Central memory CD8-positive, alpha-beta T cell (primary cell): ENCODE measurements around the gene EXD3.

Experiments used
- ATAC-seq: fragments of 150-1000 bp; cut with Tn5 transposase; replicated peaks from 2 replicates; pipeline ENCODE4 v1.10.0; 2022; ENCODE audit warnings: mild to moderate bottlenecking, moderate FRiP score, moderate number of reproducible peaks; ENCODE audit not compliant: poor library complexity, severe bottlenecking; ENCODE audit errors: extremely low read depth
- DNase-seq, 2 donors: peaks; one replicate each; pipeline ENCODE4 v3.0.0; 2021; ENCODE audit warnings: low spot score in 2 of 2
- H3K27ac Mint-ChIP-seq: one replicate; pipeline ENCODE4 v1.8.0; 2022; ENCODE audit warnings: low read depth, mild to moderate bottlenecking, moderate library complexity, mixed read lengths
- H3K27me3 Mint-ChIP-seq: one replicate; pipeline ENCODE4 v1.8.0; 2022; ENCODE audit warnings: mixed read lengths
- H3K36me3 Mint-ChIP-seq: one replicate; pipeline ENCODE4 v1.8.0; 2022; ENCODE audit warnings: mild to moderate bottlenecking, moderate library complexity, mixed read lengths; ENCODE audit not compliant: insufficient read depth
- H3K4me1 Mint-ChIP-seq: one replicate; pipeline ENCODE4 v1.8.0; 2022; ENCODE audit warnings: mixed read lengths
- H3K4me3 Mint-ChIP-seq: one replicate; pipeline ENCODE4 v1.8.0; 2022; ENCODE audit warnings: mild to moderate bottlenecking, moderate library complexity, mixed read lengths
- H3K9me3 Mint-ChIP-seq: one replicate; pipeline ENCODE4 v1.8.0; 2022; ENCODE audit warnings: mixed read lengths

EXD3 gene

DNA sequence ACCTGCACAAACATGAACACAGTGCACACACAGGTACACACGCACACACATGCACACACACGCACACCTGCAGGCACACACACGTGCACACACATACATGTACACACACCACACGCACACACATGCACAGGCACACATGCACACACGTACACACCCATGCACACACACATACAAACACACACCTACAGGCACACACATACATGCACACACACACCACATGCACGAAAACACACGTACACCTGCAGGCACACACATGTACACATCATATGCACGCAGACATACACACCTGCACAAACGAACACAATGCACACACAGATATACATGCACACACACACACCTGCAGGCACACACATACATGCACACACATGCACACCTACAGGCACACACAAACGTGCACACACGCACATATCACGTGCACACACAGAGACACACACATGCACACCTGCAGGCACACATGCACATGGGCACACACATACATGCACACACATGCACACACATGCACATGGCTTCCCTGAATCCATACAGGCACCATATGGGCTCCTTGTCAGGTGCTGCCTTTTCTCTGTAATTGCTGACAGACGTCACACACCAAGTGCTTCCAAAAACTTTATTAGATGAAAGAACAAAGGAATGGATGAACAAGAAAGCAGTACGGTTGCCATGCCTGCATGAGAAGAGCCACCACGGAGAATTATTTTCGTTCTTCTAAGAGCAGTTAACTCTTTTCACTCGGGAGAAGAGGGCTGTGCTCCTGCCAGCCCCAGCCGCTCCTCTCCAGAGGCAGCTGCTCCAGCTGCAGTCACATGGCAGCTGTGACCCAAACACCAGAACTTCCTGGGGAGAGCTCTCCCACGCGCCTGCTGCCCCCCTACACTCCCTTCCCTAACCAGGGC is 57.2 kb downstream of the EXD3 start:
- no peak for DNase-seq
- H3K36me3 Mint-ChIP-seq: no peaks in the 10 kb centered on the region
- H3K9me3 Mint-ChIP-seq: no peaks in the 10 kb centered on the region
- no peak overlapping the region for H3K27ac Mint-ChIP-seq
- no peaks in the 10 kb centered on the region for H3K4me1 Mint-ChIP-seq
- no peaks in the 10 kb centered on the region for H3K27me3 Mint-ChIP-seq
- no peak for ATAC-seq
- no peak overlapping the region for H3K4me3 Mint-ChIP-seq

DNA sequence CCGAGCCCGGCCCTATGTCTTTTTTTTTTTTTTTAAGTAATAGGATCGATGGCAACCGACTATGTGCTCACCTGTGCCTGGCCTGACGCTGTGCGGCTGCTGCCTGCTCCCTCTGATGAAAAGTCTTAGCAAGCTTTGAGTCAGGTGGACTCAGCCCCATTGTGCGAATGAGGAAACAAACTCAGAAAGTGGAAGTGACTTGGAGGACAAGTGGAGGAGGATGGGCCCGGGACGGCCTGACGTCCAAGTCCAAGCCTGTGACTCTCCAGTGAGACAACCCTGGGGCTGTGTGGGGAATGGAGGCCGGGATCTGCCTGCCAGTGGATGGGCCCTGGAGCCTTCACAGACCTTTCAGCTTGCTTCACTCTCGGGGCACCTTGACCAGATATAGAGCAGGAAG is 57.9 kb downstream of the EXD3 start:
- ATAC-seq (no peak), DNase-seq (no peak)
- Mint-ChIP-seq H3K27me3 (no peaks in the 10 kb centered on the region), H3K4me1 (no peaks in the 10 kb centered on the region), H3K27ac (no peak overlapping the region), H3K9me3 (no peaks in the 10 kb centered on the region), H3K36me3 (no peaks in the 10 kb centered on the region), H3K4me3 (no peak overlapping the region)

DNA sequence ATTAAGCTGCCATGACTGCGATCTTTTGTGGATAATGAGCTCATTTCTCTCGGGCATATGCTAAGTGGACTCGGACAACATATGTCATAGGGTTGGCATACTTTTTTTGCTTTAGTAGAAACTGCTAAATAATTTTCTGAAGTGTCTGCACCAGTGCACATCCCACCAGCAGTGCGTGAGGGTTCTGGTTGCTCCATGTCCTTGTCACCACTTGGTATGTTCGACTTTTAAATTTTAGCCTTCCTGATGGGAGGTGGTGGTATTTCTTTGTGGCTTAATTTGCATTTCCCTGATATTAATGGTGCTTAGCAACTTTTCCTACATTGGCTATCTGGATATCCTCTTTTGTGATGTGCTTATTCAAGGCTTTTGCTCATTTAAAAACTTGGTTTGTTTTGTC is 63.1 kb downstream of the EXD3 start:
- Mint-ChIP-seq H3K27me3 (no peaks in the 10 kb centered on the region), H3K9me3 (peaks cover 11% of the 10 kb centered on the region), H3K36me3 (peaks cover 5% of the 10 kb centered on the region), H3K4me3 (no peak overlapping the region), H3K4me1 (no peaks in the 10 kb centered on the region), H3K27ac (no peak overlapping the region)
- ATAC-seq (no peak), DNase-seq (no peak)

DNA sequence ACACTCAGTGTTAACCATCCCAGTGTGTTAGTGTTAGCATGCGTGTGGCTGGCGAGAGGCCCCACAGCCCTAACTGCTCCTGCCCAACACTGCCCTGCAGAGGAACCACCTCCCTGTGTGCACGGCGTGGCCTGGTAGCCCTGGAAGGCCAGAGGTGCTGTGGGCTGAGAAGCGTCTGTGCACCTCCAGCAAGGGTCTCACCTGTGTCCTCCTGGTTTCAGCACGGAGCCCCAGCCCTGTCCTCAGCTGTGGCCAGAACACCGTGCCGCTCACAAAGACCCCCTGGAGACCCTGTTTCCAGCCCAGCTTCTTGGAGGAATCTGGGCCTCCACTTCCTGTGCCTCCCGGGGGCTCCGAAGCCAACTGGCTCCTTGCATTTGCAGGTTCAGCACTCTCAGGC is 64.8 kb downstream of the EXD3 start:
- no peak for DNase-seq
- Mint-ChIP-seq H3K27me3 (no peaks in the 10 kb centered on the region), H3K4me3 (no peak overlapping the region), H3K9me3 (peaks cover 11% of the 10 kb centered on the region), H3K4me1 (no peaks in the 10 kb centered on the region), H3K27ac (no peak overlapping the region), H3K36me3 (peaks cover 5% of the 10 kb centered on the region)
- no peak for ATAC-seq

DNA sequence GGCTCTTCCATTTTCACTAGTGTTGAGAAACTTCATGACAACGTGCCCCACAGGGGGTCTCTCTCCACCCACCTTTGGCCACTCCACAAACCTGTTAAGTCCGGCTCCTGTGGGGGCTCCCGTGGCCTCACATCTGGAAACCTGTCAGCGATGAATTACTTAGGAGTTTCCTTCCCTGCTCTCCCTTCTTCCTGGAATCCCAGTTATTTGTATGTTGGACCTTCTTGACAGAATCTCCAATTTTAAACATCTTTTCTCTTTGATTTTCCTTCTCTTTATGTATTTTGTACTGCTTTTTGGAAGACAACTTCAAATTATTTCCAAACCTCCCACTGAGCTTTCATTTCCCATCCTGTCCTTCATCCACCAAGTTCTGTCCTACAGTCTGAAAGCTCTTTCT is 65.8 kb downstream of the EXD3 start:
- no peaks in the 10 kb centered on the region for H3K4me1 Mint-ChIP-seq
- peak overlapping the region; percentile 45 for H3K27ac Mint-ChIP-seq

DNA sequence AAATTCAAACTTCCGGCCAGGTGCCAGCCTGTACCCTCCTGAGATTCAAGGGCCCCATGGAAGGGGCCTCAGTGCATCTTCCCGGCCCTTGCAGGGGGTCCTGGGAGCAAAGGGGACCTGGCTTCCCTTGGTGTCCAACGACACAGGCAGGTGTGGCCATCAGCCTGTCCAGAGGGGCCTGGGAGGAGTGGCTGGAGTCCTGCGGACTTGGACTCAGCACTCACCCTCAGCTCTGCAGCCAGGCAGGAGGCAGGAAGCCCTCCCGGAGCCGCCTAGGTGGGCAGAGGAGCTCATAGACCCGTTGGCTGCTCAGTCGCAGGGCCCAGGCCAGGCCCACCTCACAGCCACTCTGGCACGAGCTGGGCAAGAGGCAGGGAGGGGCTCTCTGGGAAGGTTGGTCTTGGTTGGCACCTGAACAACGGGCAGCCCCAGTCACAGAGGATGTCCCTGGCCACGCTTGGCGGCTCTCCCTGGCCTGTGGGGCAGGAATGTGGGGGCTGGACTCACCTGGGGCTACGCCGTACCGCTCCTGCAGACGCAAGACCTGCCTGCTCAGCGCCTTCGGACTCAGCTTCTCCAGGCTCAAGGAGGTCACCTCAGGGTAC is 67.1 kb downstream of the EXD3 start:
- Mint-ChIP-seq H3K36me3 (peaks cover 5% of the 10 kb centered on the region), H3K27me3 (no peaks in the 10 kb centered on the region), H3K27ac (no peak overlapping the region), H3K4me3 (no peak overlapping the region), H3K9me3 (peaks cover 11% of the 10 kb centered on the region), H3K4me1 (no peaks in the 10 kb centered on the region)
- DNase-seq: no peak
- ATAC-seq: no peak

More for the DNA sequence above, 65.8 kb downstream of the EXD3 start:
- Mint-ChIP-seq H3K27me3 (no peaks in the 10 kb centered on the region), H3K9me3 (peaks cover 11% of the 10 kb centered on the region), H3K4me3 (no peak overlapping the region), H3K36me3 (peaks cover 5% of the 10 kb centered on the region)
- DNase-seq (no peak), ATAC-seq (no peak)

DNA sequence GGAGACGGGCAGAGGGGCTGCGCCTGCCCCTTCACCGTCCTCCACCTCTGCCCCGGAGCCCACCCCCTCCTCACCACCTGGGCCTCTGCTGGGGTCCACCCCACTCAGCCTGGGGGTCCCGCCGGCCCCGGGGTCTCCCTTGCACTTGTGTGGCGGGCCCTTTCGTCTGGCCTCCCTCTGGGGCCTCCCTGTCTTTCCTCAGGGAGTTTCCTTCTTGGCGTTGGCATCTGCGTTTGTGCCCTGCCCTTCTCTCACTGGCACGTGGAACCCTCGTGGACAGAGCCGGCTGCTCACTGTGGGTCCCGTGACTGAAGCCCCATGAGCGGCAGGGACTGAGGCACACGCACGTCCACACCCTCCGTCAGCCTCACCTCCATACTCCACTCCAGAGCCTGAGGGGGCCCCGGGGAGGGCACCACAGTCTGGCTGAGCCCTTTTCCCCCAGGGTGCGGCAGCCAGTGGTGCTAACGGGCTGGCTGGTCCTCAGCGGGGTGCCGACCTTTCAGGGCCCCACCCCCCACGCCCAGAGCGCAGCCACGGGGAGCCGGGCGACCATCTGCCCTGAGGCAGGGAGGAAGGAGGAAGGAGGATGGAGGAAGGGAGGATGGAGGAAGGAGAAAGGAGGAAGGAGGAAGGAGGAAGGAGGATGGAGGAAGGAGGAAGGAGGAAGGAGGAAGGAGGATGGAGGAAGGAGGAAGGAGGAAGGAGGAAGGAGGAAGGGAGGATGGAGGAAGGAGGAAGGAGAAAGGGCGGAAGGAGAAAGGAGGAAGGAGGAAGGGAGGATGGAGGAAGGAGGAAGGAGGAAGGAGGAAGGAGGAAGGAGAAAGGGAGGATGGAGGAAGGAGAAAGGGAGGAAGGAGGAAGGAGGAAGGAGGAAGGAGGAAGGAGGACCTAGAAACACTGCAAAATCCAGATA is 67.9 kb downstream of the EXD3 start:
- Mint-ChIP-seq H3K9me3 (peaks cover 11% of the 10 kb centered on the region), H3K4me1 (no peaks in the 10 kb centered on the region), H3K27ac (no peak overlapping the region), H3K36me3 (peaks cover 5% of the 10 kb centered on the region), H3K4me3 (no peak overlapping the region), H3K27me3 (no peaks in the 10 kb centered on the region)
- DNase-seq (no peak), ATAC-seq (no peak)

DNA sequence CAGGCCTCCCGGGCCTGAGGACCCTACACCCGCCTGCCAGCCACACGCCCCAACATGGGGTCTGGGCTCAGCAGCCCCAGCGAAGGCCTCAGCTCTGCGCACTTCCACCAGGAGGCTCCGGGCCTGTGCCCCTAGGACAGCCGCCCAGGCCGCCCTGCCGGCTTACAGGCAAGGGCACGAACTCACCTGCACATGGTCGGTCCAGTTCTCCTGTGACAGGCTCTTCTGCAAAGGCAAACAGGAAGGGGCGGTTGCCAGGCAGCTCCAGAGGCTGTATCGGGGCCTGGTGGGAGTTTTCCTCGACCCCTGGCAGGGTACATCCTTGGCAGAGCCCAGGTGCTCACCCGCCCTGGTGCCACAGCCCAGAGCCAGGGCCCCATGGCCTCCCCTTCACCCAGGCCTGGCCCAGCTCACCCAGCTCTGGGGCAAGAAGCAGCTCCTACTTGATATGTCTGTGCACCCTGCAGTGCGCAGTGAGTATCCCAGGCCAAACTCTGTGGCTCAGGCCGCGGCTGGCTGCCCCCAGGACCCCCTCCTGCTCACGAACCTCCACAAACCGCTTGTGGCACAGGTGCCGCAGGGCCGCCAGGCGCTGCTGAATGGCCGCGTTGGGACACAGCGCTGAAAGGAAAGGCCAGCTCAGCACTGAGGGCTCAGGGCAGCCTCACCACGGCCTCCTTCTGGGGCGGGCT is 68.7 kb downstream of the EXD3 start:
- no peak overlapping the region for H3K27ac Mint-ChIP-seq
- peaks cover 11% of the 10 kb centered on the region for H3K9me3 Mint-ChIP-seq
- no peak overlapping the region for H3K4me3 Mint-ChIP-seq
- ATAC-seq (no peak), DNase-seq (no peak)
- H3K27me3 Mint-ChIP-seq: no peaks in the 10 kb centered on the region
- peaks cover 5% of the 10 kb centered on the region for H3K36me3 Mint-ChIP-seq
- no peaks in the 10 kb centered on the region for H3K4me1 Mint-ChIP-seq

DNA sequence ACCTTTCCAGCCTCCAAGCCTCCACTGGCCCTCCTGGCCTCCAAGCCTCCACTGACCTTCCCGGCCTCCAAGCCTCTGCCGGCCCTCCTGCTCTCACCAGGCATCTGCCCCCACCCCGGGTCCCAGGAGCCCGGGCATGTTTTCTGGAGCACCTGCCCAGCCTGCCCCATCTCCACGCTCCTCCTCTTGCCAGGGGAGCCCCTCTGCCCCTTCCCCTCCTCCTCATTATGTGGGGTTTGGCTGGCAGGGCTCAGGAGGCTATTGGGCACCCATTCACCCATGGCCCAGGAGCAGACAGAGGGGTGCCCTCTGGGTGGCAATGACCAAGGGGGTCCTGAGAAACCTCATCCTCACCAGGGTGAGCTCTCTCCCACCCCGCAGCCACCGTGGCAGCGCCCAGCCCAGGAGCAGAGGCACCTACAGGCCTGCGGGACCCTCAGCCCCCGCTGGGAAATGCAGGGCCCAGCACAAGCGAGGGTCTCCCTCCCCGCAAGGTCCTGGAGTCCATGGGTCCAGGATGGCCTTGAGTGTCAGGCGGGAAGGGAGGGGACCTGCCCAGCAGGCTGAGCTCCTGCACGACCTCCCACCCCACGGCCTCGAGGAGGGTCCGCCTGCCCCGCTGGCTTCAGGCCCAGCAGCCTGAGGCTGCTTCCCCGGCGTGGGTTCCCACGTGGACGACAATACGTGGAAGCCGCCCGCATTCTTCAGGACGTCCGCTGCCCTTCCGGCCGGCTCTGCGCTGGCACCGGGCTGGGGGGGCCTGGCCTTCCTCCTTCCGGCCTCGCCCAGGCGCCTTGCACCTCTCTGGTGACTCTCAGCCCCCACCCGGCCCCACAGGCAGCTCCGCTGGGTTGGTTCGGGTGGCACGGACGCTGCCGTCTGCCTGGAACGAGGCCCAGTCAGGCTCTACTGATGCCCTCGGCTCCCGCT is 69.5 kb downstream of the EXD3 start:
- Mint-ChIP-seq H3K27ac (no peak overlapping the region), H3K4me1 (no peaks in the 10 kb centered on the region), H3K9me3 (peaks cover 11% of the 10 kb centered on the region), H3K27me3 (no peaks in the 10 kb centered on the region), H3K36me3 (peaks cover 5% of the 10 kb centered on the region), H3K4me3 (no peak overlapping the region)
- no peak for ATAC-seq
- DNase-seq: no peak

DNA sequence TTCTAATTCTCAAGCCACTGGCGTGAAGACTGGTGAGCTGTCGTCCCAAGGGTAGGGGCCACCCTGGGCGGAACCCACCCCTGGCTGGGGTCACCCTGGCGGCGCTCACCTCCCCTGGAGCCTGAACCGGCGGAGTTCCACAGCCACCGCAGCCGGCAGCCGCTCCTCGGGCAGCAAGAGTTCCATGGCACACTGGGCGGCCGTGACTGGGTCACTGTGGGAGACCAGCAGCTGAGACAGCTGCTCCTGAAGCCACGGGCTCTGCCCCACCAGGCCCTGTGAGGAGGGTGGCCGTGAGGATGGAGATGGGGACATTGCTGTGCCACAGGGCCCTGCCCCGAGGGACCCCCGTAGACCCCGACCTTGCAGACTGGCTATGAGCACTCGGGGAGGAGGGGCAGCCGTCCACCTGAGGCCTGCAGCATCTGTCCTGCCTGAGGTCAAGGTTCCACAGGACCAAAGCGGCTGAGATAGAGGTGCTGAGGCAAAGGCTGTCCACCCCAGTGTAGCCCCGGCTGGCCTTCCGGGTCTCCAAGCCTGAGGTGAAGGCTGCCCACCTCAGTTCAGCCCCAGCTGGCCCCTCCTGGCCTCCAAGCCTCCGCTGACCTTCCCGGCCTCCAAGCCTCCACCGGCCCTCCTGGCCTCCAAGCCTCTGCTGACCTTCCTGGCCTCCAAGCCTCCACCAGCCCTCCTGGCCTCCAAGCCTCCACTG is 70.3 kb downstream of the EXD3 start:
- H3K4me1 Mint-ChIP-seq: no peaks in the 10 kb centered on the region
- no peaks in the 10 kb centered on the region for H3K27me3 Mint-ChIP-seq
- peaks cover 5% of the 10 kb centered on the region for H3K36me3 Mint-ChIP-seq
- peaks cover 11% of the 10 kb centered on the region for H3K9me3 Mint-ChIP-seq
- no peak overlapping the region for H3K4me3 Mint-ChIP-seq
- ATAC-seq (no peak), DNase-seq (no peak)
- H3K27ac Mint-ChIP-seq: no peak overlapping the region
